IMR-90 (cell line): Measurements from ENCODE around the gene GOLGA3.

ENCODE experiments used
- FOS ChIP-seq: fragments of 150-350 bp; IDR thresholded peaks from 2 replicates; pipeline ENCODE4 v1.6.1; 2016; ENCODE audit warnings: low read depth, low read length
- MXI1 ChIP-seq: IDR thresholded peaks from 2 replicates; pipeline ENCODE4 v1.6.1; 2012; ENCODE audit warnings: low read depth, mild to moderate bottlenecking, low read length, moderate library complexity, borderline replicate concordance
- RFX5 ChIP-seq: IDR thresholded peaks from 2 replicates; pipeline ENCODE4 v1.8.0; 2012; ENCODE audit warnings: low read depth, mild to moderate bottlenecking, low read length, moderate library complexity
- TF ChIP-seq, protein P1 (sequence below): conservative IDR thresholded peaks from 2 replicates; pipeline ENCODE4 v1.5.1; 2012; ENCODE audit warnings: mild to moderate bottlenecking, low read depth, low read length, improper control_type of control experiment

DNA sequence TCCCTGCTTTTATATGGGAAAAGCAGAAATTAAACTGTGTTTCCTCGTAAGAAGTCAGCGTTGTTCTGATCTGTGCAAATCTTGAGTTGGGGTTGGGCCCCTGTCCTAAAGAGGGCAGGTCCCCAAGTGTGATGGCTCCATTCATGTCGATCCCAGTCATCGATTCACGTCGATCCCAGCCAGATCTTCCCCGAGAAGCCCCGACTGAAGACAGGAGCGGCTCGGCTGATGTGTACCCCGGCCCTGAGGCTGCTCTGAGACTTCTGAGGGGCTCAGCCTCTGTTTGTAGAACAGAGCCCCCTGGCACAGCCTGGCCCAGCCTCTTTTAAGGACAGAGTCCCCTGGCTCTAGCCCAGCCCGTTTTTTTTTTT is 108.7 kb downstream of the GOLGA3 start:
- TF ChIP-seq, protein P1, sequence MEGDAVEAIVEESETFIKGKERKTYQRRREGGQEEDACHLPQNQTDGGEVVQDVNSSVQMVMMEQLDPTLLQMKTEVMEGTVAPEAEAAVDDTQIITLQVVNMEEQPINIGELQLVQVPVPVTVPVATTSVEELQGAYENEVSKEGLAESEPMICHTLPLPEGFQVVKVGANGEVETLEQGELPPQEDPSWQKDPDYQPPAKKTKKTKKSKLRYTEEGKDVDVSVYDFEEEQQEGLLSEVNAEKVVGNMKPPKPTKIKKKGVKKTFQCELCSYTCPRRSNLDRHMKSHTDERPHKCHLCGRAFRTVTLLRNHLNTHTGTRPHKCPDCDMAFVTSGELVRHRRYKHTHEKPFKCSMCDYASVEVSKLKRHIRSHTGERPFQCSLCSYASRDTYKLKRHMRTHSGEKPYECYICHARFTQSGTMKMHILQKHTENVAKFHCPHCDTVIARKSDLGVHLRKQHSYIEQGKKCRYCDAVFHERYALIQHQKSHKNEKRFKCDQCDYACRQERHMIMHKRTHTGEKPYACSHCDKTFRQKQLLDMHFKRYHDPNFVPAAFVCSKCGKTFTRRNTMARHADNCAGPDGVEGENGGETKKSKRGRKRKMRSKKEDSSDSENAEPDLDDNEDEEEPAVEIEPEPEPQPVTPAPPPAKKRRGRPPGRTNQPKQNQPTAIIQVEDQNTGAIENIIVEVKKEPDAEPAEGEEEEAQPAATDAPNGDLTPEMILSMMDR = no peak
- TF ChIP-seq MXI1 (no peak), RFX5 (no peak), FOS (no peak)
